Trophoblast cell (in vitro differentiated cells and primary cell): ENCODE data around the gene KCNB1.
A peak's percentile ranks its signal among the peaks of the same experiment; 100 is the strongest.

Experiments used
- DNase-seq, 2 donors: peaks; one replicate each; pipeline ENCODE4 v3.0.0-alpha.2; 2016
- H2AFZ ChIP-seq: 2 replicates; pipeline ENCODE4 v1.6.1; 2013; ENCODE audit warnings: low read length, moderate library complexity, mild to moderate bottlenecking; ENCODE audit not compliant: insufficient read depth, poor library complexity
- H2AK5ac ChIP-seq: 2 replicates; pipeline ENCODE4 v1.6.1; 2013; ENCODE audit warnings: mild to moderate bottlenecking, low read length
- H2BK120ac ChIP-seq: 2 replicates; pipeline ENCODE4 v1.6.1; 2013; ENCODE audit warnings: low read length, mild to moderate bottlenecking, moderate library complexity; ENCODE audit not compliant: insufficient read depth, poor library complexity
- H2BK12ac ChIP-seq: 2 replicates; pipeline ENCODE4 v1.6.1; 2013; ENCODE audit warnings: mild to moderate bottlenecking, low read length, moderate library complexity
- H2BK5ac ChIP-seq: 2 replicates; pipeline ENCODE4 v1.6.1; 2013; ENCODE audit warnings: low read length, low read depth, moderate library complexity, mild to moderate bottlenecking; ENCODE audit not compliant: poor library complexity
- H3K14ac ChIP-seq: 2 replicates; pipeline ENCODE4 v1.6.1; 2013; ENCODE audit warnings: mild to moderate bottlenecking, low read length
- H3K18ac ChIP-seq: 2 replicates; pipeline ENCODE4 v1.6.1; 2013; ENCODE audit warnings: mild to moderate bottlenecking, low read length
- H3K23ac ChIP-seq: 2 replicates; pipeline ENCODE4 v1.6.1; 2013; ENCODE audit warnings: low read length
- H3K27ac ChIP-seq: 2 replicates; pipeline ENCODE4 v1.5.1; 2013; ENCODE audit warnings: low read depth, mild to moderate bottlenecking, inconsistent platforms, low read length, moderate library complexity
- H3K27me3 ChIP-seq: 2 replicates; pipeline ENCODE4 v1.6.1; 2013; ENCODE audit warnings: inconsistent platforms, mild to moderate bottlenecking, low read length, moderate library complexity; ENCODE audit not compliant: insufficient read depth
- H3K36me3 ChIP-seq, 2 experiments: 1 replicate in 1 of 2; 2 replicates in 1 of 2; pipeline ENCODE4 v1.6.1; 2013; ENCODE audit warnings: low read length in 2 of 2, mild to moderate bottlenecking in 2 of 2, moderate library complexity in 1 of 2; ENCODE audit not compliant: insufficient read depth in 2 of 2, control insufficient read depth in 1 of 2
- H3K4ac ChIP-seq: 2 replicates; pipeline ENCODE4 v1.6.1; 2013; ENCODE audit warnings: low read depth, mild to moderate bottlenecking, low read length, moderate library complexity
- H3K4me1 ChIP-seq, 2 experiments: 1 replicate in 1 of 2; 2 replicates in 1 of 2; pipeline ENCODE4 v1.6.1; 2013; ENCODE audit warnings: low read length in 2 of 2, mild to moderate bottlenecking in 2 of 2, moderate library complexity in 1 of 2; ENCODE audit not compliant: insufficient read depth in 2 of 2, control insufficient read depth in 1 of 2
- H3K4me2 ChIP-seq: 2 replicates; pipeline ENCODE4 v1.6.1; 2013; ENCODE audit warnings: inconsistent platforms, mild to moderate bottlenecking, low read length, moderate library complexity
- H3K4me3 ChIP-seq: 2 replicates; pipeline ENCODE4 v1.5.1; 2013; ENCODE audit warnings: mild to moderate bottlenecking, low read depth, low read length, inconsistent platforms
- H3K79me1 ChIP-seq: one replicate; pipeline ENCODE4 v1.6.1; 2013; ENCODE audit warnings: low read length
- H3K79me2 ChIP-seq: 2 replicates; pipeline ENCODE4 v1.6.1; 2013; ENCODE audit warnings: low read length, mild to moderate bottlenecking; ENCODE audit not compliant: control insufficient read depth, insufficient read depth, poor library complexity
- H3K9ac ChIP-seq: 2 replicates; pipeline ENCODE4 v1.6.1; 2013; ENCODE audit warnings: mild to moderate bottlenecking, low read length
- H3K9me3 ChIP-seq: 2 replicates; pipeline ENCODE4 v1.6.1; 2013; ENCODE audit warnings: low read depth, mild to moderate bottlenecking, control low read depth, inconsistent platforms, low read length; ENCODE audit not compliant: insufficient read depth
- H4K12ac ChIP-seq: 2 replicates; pipeline ENCODE4 v1.6.1; 2013; ENCODE audit warnings: low read depth, mild to moderate bottlenecking, low read length, moderate library complexity
- H4K8ac ChIP-seq: 2 replicates; pipeline ENCODE4 v1.6.1; 2013; ENCODE audit warnings: low read depth, mild to moderate bottlenecking, low read length, moderate library complexity
- H4K91ac ChIP-seq: one replicate; pipeline ENCODE4 v1.6.1; 2013; ENCODE audit warnings: low read depth, mild to moderate bottlenecking, low read length, moderate library complexity
- WGBS: extraction: QIAGEN DNeasy Blood & Tissue Kit; methylation state at CpG from one replicate; pipeline ENCODE4 v1.1.7; 2013; ENCODE audit warnings: missing lambda C conversion rate; ENCODE audit not compliant: insufficient read length, insufficient coverage; ENCODE audit errors: extremely low coverage; 5-methylcytosine and 5-hydroxymethylcytosine counted together

The KCNB1 gene

DNA sequence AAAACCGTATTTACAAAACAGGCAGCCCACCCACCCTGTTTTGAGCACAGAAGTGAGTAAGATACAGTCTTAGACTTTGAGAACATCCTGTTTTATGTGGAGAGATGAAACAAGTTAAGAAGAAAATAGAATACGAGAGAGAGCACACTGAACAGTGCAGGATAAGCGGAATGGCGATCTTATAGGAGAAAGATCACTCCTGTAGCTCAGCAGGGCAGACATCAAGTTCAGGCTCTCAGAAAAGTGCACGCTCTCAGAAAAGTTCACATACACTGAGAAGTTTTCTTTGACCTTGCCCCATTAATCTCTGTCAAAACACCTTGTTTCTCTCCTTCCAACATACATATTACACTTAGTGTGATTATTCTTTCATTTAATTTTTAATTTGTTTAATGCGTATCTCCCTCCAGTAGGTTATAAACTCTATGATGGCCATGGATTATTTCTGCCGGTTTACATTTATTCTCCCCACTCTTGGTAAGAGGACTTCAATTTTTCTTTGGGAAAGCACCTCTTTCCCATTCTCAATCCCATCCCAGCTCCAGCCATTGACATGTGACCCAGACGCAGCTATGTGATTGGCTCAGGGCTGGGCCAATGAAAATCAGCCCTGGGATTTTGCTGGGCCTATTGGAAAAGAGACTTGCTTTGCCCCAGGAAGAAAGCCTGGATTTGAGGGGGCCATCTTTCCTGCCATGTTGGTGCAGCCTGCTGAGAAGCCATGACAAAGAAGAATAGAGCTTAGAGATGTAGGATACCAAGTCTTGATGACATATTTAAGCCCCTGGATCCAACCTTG lies 16.2 kb downstream of the KCNB1 start:
- no peak overlapping the region for H3K9ac ChIP-seq
- H3K79me2 ChIP-seq, result no peaks in the 10 kb centered on the region
- no peaks in the 10 kb centered on the region for H3K27me3 ChIP-seq
- H3K18ac ChIP-seq, result no peak overlapping the region
- DNase-seq, result no peak
- no peak overlapping the region for H3K14ac ChIP-seq
- no peaks in the 10 kb centered on the region for H3K4me1 ChIP-seq
- no peaks in the 10 kb centered on the region for H3K36me3 ChIP-seq
- no peak overlapping the region for H3K23ac ChIP-seq
- no peak overlapping the region for H3K27ac ChIP-seq
- no peak overlapping the region for H2AFZ ChIP-seq
- H4K8ac ChIP-seq, result no peak overlapping the region
- H3K79me1 ChIP-seq, result no peaks in the 10 kb centered on the region
- no peak overlapping the region for H4K12ac ChIP-seq
- no peak overlapping the region for H2BK5ac ChIP-seq
- no peaks in the 10 kb centered on the region for H3K9me3 ChIP-seq
- H3K4ac ChIP-seq, result no peak overlapping the region
- WGBS, result no CpG with 5 or more reads among the region's 8 CpGs
- H2BK12ac ChIP-seq, result no peak overlapping the region
- H4K91ac ChIP-seq, result no peak overlapping the region
- H3K4me2 ChIP-seq, result no peak overlapping the region
- H3K4me3 ChIP-seq, result no peak overlapping the region
- no peak overlapping the region for H2AK5ac ChIP-seq
- no peak overlapping the region for H2BK120ac ChIP-seq

DNA sequence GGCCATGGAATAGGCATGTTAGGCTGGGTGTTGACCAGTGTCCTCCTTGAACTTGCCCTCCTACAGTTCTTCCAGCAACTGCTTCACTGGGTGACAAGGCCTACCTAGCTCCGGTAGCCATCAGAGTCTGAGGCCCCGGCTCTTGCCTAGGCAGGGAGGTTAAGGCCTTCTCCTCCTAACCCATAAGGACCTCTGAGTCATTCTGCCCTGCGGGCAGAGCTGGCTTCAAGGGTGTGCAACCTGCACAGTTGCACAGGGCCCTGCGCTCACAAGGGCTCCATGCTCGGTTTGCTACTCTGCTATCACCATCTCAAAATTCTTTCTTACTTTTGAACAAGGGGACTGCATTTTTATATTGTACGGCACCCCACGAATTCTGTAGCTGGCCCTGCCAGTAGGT lies 17.9 kb downstream of the KCNB1 start:
- no peak overlapping the region for H2AK5ac ChIP-seq
- H3K27me3 ChIP-seq, result no peaks in the 10 kb centered on the region
- no peaks in the 10 kb centered on the region for H3K4me1 ChIP-seq
- H3K4me2 ChIP-seq, result no peak overlapping the region
- peak; percentile 76 to 90 for DNase-seq
- H3K9ac ChIP-seq, result no peak overlapping the region
- no peaks in the 10 kb centered on the region for H3K79me2 ChIP-seq
- H3K9me3 ChIP-seq, result peaks cover 2% of the 10 kb centered on the region
- no peaks in the 10 kb centered on the region for H3K36me3 ChIP-seq
- no peak overlapping the region for H4K8ac ChIP-seq
- no peak overlapping the region for H3K23ac ChIP-seq
- H4K12ac ChIP-seq, result no peak overlapping the region
- no peak overlapping the region for H2AFZ ChIP-seq
- H3K4ac ChIP-seq, result no peak overlapping the region
- H2BK5ac ChIP-seq, result no peak overlapping the region
- H3K79me1 ChIP-seq, result no peaks in the 10 kb centered on the region
- H3K18ac ChIP-seq, result no peak overlapping the region
- H3K27ac ChIP-seq, result no peak overlapping the region
- no peak overlapping the region for H2BK120ac ChIP-seq
- H2BK12ac ChIP-seq, result no peak overlapping the region
- no peak overlapping the region for H3K14ac ChIP-seq
- no CpG with 5 or more reads among the region's 7 CpGs for WGBS
- no peak overlapping the region for H4K91ac ChIP-seq
- H3K4me3 ChIP-seq, result no peak overlapping the region

DNA sequence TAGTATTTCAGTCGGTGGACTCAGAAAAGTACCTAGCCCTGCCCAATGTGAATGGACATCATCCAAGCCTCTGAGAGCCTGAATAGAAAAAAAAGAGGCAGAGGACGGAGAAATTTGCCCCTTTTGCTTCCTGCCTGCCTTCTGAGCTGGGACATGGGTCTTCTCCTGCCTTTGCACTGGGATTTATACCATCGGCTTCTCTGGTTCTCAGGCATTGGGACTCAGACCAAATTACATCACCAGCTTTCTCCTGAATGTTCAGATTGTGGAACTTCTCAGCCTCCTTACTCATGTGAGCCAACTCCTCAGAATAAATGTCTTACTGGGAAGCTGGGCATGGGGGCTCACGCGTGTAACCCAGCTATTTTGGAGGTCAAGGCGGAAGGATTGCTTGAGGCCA lies 19.8 kb downstream of the KCNB1 start:
- H3K27me3 ChIP-seq, result no peaks in the 10 kb centered on the region
- H4K91ac ChIP-seq, result no peak overlapping the region
- H2BK5ac ChIP-seq, result no peak overlapping the region
- no peak overlapping the region for H3K4me2 ChIP-seq
- no peak overlapping the region for H3K4me3 ChIP-seq
- no CpG with 5 or more reads among the region's 6 CpGs for WGBS
- no peak overlapping the region for H3K23ac ChIP-seq
- no peak for DNase-seq
- H3K4ac ChIP-seq, result no peak overlapping the region
- H3K18ac ChIP-seq, result no peak overlapping the region
- no peak overlapping the region for H4K8ac ChIP-seq
- no peak overlapping the region for H2BK12ac ChIP-seq
- no peaks in the 10 kb centered on the region for H3K79me1 ChIP-seq
- H2AK5ac ChIP-seq, result no peak overlapping the region
- H3K4me1 ChIP-seq, result no peaks in the 10 kb centered on the region
- H3K14ac ChIP-seq, result no peak overlapping the region
- H3K27ac ChIP-seq, result no peak overlapping the region
- H2AFZ ChIP-seq, result no peak overlapping the region
- H3K9ac ChIP-seq, result no peak overlapping the region
- peaks cover 2% of the 10 kb centered on the region for H3K9me3 ChIP-seq
- H3K79me2 ChIP-seq, result no peaks in the 10 kb centered on the region
- H2BK120ac ChIP-seq, result no peak overlapping the region
- no peaks in the 10 kb centered on the region for H3K36me3 ChIP-seq
- no peak overlapping the region for H4K12ac ChIP-seq

DNA sequence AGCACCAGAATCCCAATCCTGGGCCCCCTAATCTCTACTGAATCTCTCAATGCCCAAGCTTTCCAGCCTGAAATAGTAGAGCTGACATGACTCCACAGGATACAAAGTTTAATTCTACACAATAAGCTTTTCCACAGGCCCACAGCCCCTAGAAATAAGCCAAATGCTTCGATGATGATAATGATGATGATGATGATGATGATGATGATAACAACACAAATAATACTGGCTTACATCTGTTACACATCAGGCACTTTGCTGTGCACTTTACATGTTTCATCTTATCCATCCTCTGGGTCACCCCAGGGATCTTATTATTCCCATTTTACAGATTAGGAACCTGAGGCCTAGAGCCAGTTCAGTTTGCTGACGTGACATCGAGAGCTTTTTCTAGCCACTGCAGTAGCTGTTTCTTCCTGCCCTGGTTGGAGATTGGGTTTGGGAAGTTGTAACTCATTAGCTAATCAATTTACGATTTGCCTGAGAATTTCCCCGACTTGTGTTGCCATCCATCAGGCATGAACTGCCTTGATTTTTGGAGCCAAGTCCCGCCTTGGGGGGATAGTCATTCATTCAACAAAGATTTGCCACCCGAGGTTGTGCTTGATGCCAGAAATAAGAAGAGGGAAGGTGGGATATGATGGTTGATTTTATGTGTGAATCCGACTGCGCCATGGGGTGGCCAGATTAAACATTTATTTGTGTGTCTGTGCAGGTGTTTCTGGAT lies 20.4 kb downstream of the KCNB1 start:
- WGBS, result no CpG with 5 or more reads among the region's 9 CpGs
- H2AK5ac ChIP-seq, result no peak overlapping the region
- no peak overlapping the region for H2AFZ ChIP-seq
- no peaks in the 10 kb centered on the region for H3K27me3 ChIP-seq
- H3K4me1 ChIP-seq, result no peaks in the 10 kb centered on the region
- peaks cover 2% of the 10 kb centered on the region for H3K9me3 ChIP-seq
- no peak overlapping the region for H2BK12ac ChIP-seq
- H3K79me1 ChIP-seq, result no peaks in the 10 kb centered on the region
- no peak overlapping the region for H2BK120ac ChIP-seq
- H3K4me2 ChIP-seq, result no peak overlapping the region
- no peak overlapping the region for H3K4me3 ChIP-seq
- H3K18ac ChIP-seq, result no peak overlapping the region
- H4K12ac ChIP-seq, result no peak overlapping the region
- no peak overlapping the region for H4K91ac ChIP-seq
- H3K9ac ChIP-seq, result no peak overlapping the region
- no peak overlapping the region for H3K27ac ChIP-seq
- no peak overlapping the region for H3K4ac ChIP-seq
- H3K14ac ChIP-seq, result no peak overlapping the region
- no peak for DNase-seq
- no peak overlapping the region for H4K8ac ChIP-seq
- no peak overlapping the region for H2BK5ac ChIP-seq
- no peak overlapping the region for H3K23ac ChIP-seq
- H3K36me3 ChIP-seq, result no peaks in the 10 kb centered on the region
- H3K79me2 ChIP-seq, result no peaks in the 10 kb centered on the region
